Choroid plexus epithelial cell (primary cell): Measurements from ENCODE around the gene CIT.

Source experiments
- DNase-seq: peaks from one replicate; pipeline ENCODE4 v3.0.0-alpha.2; 2010; ENCODE audit warnings: low read depth
- H3K4me3 ChIP-seq: 2 replicates; pipeline ENCODE4 v1.5.1; 2011; ENCODE audit warnings: low read depth, mild to moderate bottlenecking, control low read depth, low read length, moderate library complexity
- CTCF ChIP-seq: conservative IDR thresholded peaks from 2 replicates; pipeline ENCODE4 v1.5.1; 2011; ENCODE audit warnings: low read depth, mild to moderate bottlenecking, control low read depth, inconsistent platforms, low read length, moderate library complexity

CIT gene

GRCh38 chr12:119683413-119683812 lies 193.7 kb downstream of the CIT start:
- H3K4me3 ChIP-seq, result no peak overlapping the region
- no peak for DNase-seq
- no peak for TF ChIP-seq CTCF

- no peak for TF ChIP-seq CTCF
- DNase-seq, result no peak
- H3K4me3 ChIP-seq, result no peak overlapping the region
Measured at GRCh38 chr12:119682639-119683252, 194.4 kb downstream of the CIT start.

- DNase-seq, result no peak
- no peak overlapping the region for H3K4me3 ChIP-seq
Measured at GRCh38 chr12:119681728-119682638, 195.1 kb downstream of the CIT start.

GRCh38 chr12:119681111-119681510 lies 196.0 kb downstream of the CIT start:
- H3K4me3 ChIP-seq, result no peak overlapping the region
- no peak for TF ChIP-seq CTCF
- DNase-seq, result no peak

More at GRCh38 chr12:119681728-119682638, 195.1 kb downstream of the CIT start:
- no peak for TF ChIP-seq CTCF

GRCh38 chr12:119679490-119679889 lies 197.6 kb downstream of the CIT start:
- TF ChIP-seq CTCF, result no peak
- H3K4me3 ChIP-seq, result no peak overlapping the region
- no peak for DNase-seq

GRCh38 chr12:119679081-119679480 lies 198.0 kb downstream of the CIT start:
- no peak overlapping the region for H3K4me3 ChIP-seq
- peak; percentile 44 for DNase-seq
- TF ChIP-seq CTCF, result no peak
